Endothelial cell (in vitro differentiated cells): Measurements from ENCODE around the gene BPI. TPM values are rescaled to one million over a fixed set of nuclear protein-coding genes. Genes with fewer than 3 reads are reported as not detected.
"Not testable (repeated sequence)": the region's sequence is repeated elsewhere in the genome, so short reads cannot be mapped to it uniquely, and the experiment has no call there.

Experiments
- DNase-seq: peaks from one replicate; pipeline ENCODE4 v3.0.0; 2021; ENCODE audit warnings: low spot score
- H3K27ac Mint-ChIP-seq: one replicate; pipeline ENCODE4 v1.8.0; 2021; ENCODE audit warnings: mixed read lengths, inconsistent platforms; ENCODE audit not compliant: unreplicated experiment
- H3K27me3 Mint-ChIP-seq: one replicate; pipeline ENCODE4 v1.8.0; 2021; ENCODE audit warnings: mild to moderate bottlenecking, moderate library complexity, mixed read lengths, inconsistent platforms; ENCODE audit not compliant: unreplicated experiment
- H3K36me3 Mint-ChIP-seq: one replicate; pipeline ENCODE4 v1.8.0; 2021; ENCODE audit warnings: mild to moderate bottlenecking, low read depth, mixed read lengths, inconsistent platforms; ENCODE audit not compliant: unreplicated experiment
- H3K4me1 Mint-ChIP-seq: one replicate; pipeline ENCODE4 v1.8.0; 2021; ENCODE audit warnings: mild to moderate bottlenecking, mixed read lengths, inconsistent platforms; ENCODE audit not compliant: unreplicated experiment
- H3K4me3 Mint-ChIP-seq: one replicate; pipeline ENCODE4 v1.8.0; 2021; ENCODE audit warnings: mild to moderate bottlenecking, mixed read lengths, inconsistent platforms; ENCODE audit not compliant: unreplicated experiment
- H3K9me3 Mint-ChIP-seq: one replicate; pipeline ENCODE4 v1.8.0; 2021; ENCODE audit warnings: mixed read lengths, inconsistent platforms; ENCODE audit not compliant: unreplicated experiment
- CTCF ChIP-seq: fragments of 200-600 bp; sonication (generic); IDR thresholded peaks from one replicate; pipeline ENCODE4 v1.5.0; 2021; ENCODE audit warnings: antibody characterized with exemption; ENCODE audit not compliant: unreplicated experiment
- long read RNA-seq: library from polyadenylated mRNA; unstranded; transcript quantifications from one replicate; pipeline ENCODE4 v2.0.0, GENCODE V29; 2020; ENCODE audit not compliant: unreplicated experiment
- total RNA-seq: library from RNA; stranded (reverse); fragmentation: NEBNext Ultra II Directional; extraction: Animal tissue kit (Norgen Biotek cat#: 25700); gene quantifications from one replicate; pipeline ENCODE4 v1.2.1, GENCODE V29; 2021; ENCODE audit not compliant: unreplicated experiment

BPI gene
- total RNA-seq: not detected
- long read RNA-seq: 0 reads

- H3K27ac Mint-ChIP-seq: no peak within 1 kb of the TSS
- H3K36me3 Mint-ChIP-seq: no peaks in the 10 kb centered on the region
- no peaks in the 10 kb centered on the region for H3K4me1 Mint-ChIP-seq
- TF ChIP-seq CTCF: no peak
- H3K9me3 Mint-ChIP-seq: no peaks in the 10 kb centered on the region
- DNase-seq: no peak
- H3K27me3 Mint-ChIP-seq: peaks cover 2% of the 10 kb centered on the region
- H3K4me3 Mint-ChIP-seq: no peak within 1 kb of the TSS
Measured at GRCh38 chr20:38303908-38304379, at the start of gene BPI. TSS of gene BPI (plus strand) at chr20:38304156. CDS start at chr20:38304224, 68 bp downstream.

GRCh38 chr20:38254621-38255020 is 49.3 kb upstream of the BPI start:
- DNase-seq, H3K36me3 Mint-ChIP-seq, H3K4me1 Mint-ChIP-seq, H3K27me3 Mint-ChIP-seq, H3K27ac Mint-ChIP-seq, H3K4me3 Mint-ChIP-seq, H3K9me3 Mint-ChIP-seq: not testable (repeated sequence)

GRCh38 chr20:38255393-38255792 is 48.6 kb upstream of the BPI start:
- no peaks in the 10 kb centered on the region for H3K4me1 Mint-ChIP-seq
- H3K27ac Mint-ChIP-seq: no peak overlapping the region
- TF ChIP-seq CTCF: no peak
- no peak overlapping the region for H3K4me3 Mint-ChIP-seq
- peaks cover 4% of the 10 kb centered on the region for H3K27me3 Mint-ChIP-seq
- no peaks in the 10 kb centered on the region for H3K36me3 Mint-ChIP-seq
- no peaks in the 10 kb centered on the region for H3K9me3 Mint-ChIP-seq
- DNase-seq: no peak

- no peak for TF ChIP-seq CTCF
- Mint-ChIP-seq H3K27ac (no peak overlapping the region), H3K36me3 (no peaks in the 10 kb centered on the region), H3K9me3 (no peaks in the 10 kb centered on the region), H3K4me1 (peaks cover 1% of the 10 kb centered on the region), H3K4me3 (no peak overlapping the region), H3K27me3 (peaks cover 6% of the 10 kb centered on the region)
- DNase-seq: no peak
Measured at GRCh38 chr20:38256021-38256420, 47.9 kb upstream of the BPI start.

GRCh38 chr20:38256966-38257365 is 47.0 kb upstream of the BPI start:
- no peak overlapping the region for H3K27ac Mint-ChIP-seq
- H3K36me3 Mint-ChIP-seq: no peaks in the 10 kb centered on the region
- peaks cover 3% of the 10 kb centered on the region for H3K4me1 Mint-ChIP-seq
- no peak overlapping the region for H3K4me3 Mint-ChIP-seq
- TF ChIP-seq CTCF: no peak
- H3K27me3 Mint-ChIP-seq: peaks cover 8% of the 10 kb centered on the region
- DNase-seq: no peak
- H3K9me3 Mint-ChIP-seq: no peaks in the 10 kb centered on the region
